Activated naive CD4-positive, alpha-beta T cell treated with anti-CD3 and anti-CD28 coated beads, Interleukin-2, amount 10 ng/mL, durations not matched to agents 7 days and 5 days (primary cell): Measurements from ENCODE around the gene KPNA5.

Source experiments
- CTCF ChIA-PET: fragments of 350-600 bp; sonication (Branson Sonifier 250); formaldehyde crosslinking; loops from one replicate; lab custom pipeline; 2021; ENCODE audit warnings: antibody characterized with exemption; lab: Charles Lee
- DNase-seq: peaks from one replicate; pipeline ENCODE4 v3.0.0-alpha.2; 2020
- H3K27ac Mint-ChIP-seq: one replicate; pipeline ENCODE4 v1.8.0; 2021; ENCODE audit warnings: mild to moderate bottlenecking, moderate library complexity, mixed read lengths
- H3K27me3 Mint-ChIP-seq: one replicate; pipeline ENCODE4 v1.8.0; 2021; ENCODE audit warnings: mild to moderate bottlenecking, mixed read lengths
- H3K36me3 Mint-ChIP-seq: one replicate; pipeline ENCODE4 v1.8.0; 2021; ENCODE audit warnings: mixed read lengths
- H3K4me1 Mint-ChIP-seq: one replicate; pipeline ENCODE4 v1.8.0; 2021; ENCODE audit warnings: mixed read lengths
- H3K4me3 Mint-ChIP-seq: one replicate; pipeline ENCODE4 v1.8.0; 2021; ENCODE audit warnings: mild to moderate bottlenecking, moderate library complexity, mixed read lengths
- H3K9me3 Mint-ChIP-seq: one replicate; pipeline ENCODE4 v1.8.0; 2021; ENCODE audit warnings: mixed read lengths

KPNA5 gene

GRCh38 chr6:116779573-116780164 lies 98.7 kb downstream of the KPNA5 start:
- CTCF ChIA-PET, result interaction anchor here (1.5 kb wide), 1 partner anchor 188 kb away, joined by 4 read pairs; no protein-coding TSS in a partner anchor

GRCh38 chr6:116783852-116784251 lies 102.8 kb downstream of the KPNA5 start:
- Mint-ChIP-seq H3K36me3 (no peaks in the 10 kb centered on the region), H3K4me1 (no peaks in the 10 kb centered on the region), H3K27ac (no peak overlapping the region), H3K9me3 (no peaks in the 10 kb centered on the region), H3K27me3 (no peaks in the 10 kb centered on the region), H3K4me3 (no peak overlapping the region)
- CTCF ChIA-PET, result no interaction called here
- DNase-seq, result no peak

More at GRCh38 chr6:116779573-116780164, 98.7 kb downstream of the KPNA5 start:
- no peak overlapping the region for H3K27ac Mint-ChIP-seq
- H3K36me3 Mint-ChIP-seq, result no peaks in the 10 kb centered on the region
- no peak for DNase-seq
- H3K4me1 Mint-ChIP-seq, result no peaks in the 10 kb centered on the region
- no peaks in the 10 kb centered on the region for H3K27me3 Mint-ChIP-seq
- H3K4me3 Mint-ChIP-seq, result no peak overlapping the region
- H3K9me3 Mint-ChIP-seq, result no peaks in the 10 kb centered on the region
